RWPE2 (cell line): ENCODE measurements around the gene RENBP.

ENCODE experiments used
- ATAC-seq: fragments of 200-7000 bp; cut with Tn5 transposase; 3 replicates; pipeline ENCODE4 v1.9.1; 2021; ENCODE audit warnings: low read depth
- DNase-seq: peaks from one replicate; pipeline ENCODE4 v3.0.0-alpha.2; 2020; ENCODE audit warnings: low spot score
- H3K27ac ChIP-seq: fragments of 450-650 bp; 2 replicates; pipeline ENCODE4 v1.5.1; 2017; ENCODE audit warnings: mild to moderate bottlenecking; ENCODE audit not compliant: poor library complexity, severe bottlenecking
- H3K27me3 ChIP-seq: fragments of 250-450 bp; sonication (Bioruptor Pico); 2 replicates; pipeline ENCODE4 v1.5.1; 2021; ENCODE audit warnings: mild to moderate bottlenecking, moderate library complexity; ENCODE audit not compliant: insufficient read depth, poor library complexity, severe bottlenecking
- H3K36me3 ChIP-seq: fragments of 250-450 bp; sonication (Bioruptor Pico); 2 replicates; pipeline ENCODE4 v1.5.1; 2020; ENCODE audit warnings: low read depth, mild to moderate bottlenecking, moderate library complexity
- H3K4me1 ChIP-seq: fragments of 250-450 bp; sonication (Bioruptor Pico); 2 replicates; pipeline ENCODE4 v1.5.1; 2021; ENCODE audit warnings: mild to moderate bottlenecking, moderate library complexity; ENCODE audit not compliant: insufficient read depth, poor library complexity, severe bottlenecking
- H3K4me3 ChIP-seq: fragments of 250-450 bp; sonication (Bioruptor Pico); 2 replicates; pipeline ENCODE4 v1.5.1; 2021; ENCODE audit warnings: mild to moderate bottlenecking, moderate library complexity; ENCODE audit not compliant: severe bottlenecking
- H3K9me3 ChIP-seq: fragments of 250-450 bp; sonication (Bioruptor Pico); 2 replicates; pipeline ENCODE4 v1.5.1; 2021; ENCODE audit warnings: mild to moderate bottlenecking, moderate library complexity; ENCODE audit not compliant: severe bottlenecking
- CTCF ChIP-seq: fragments of 450-650 bp; IDR thresholded peaks from one replicate; pipeline ENCODE4 v1.5.1; 2017; ENCODE audit warnings: mild to moderate bottlenecking, moderate library complexity; ENCODE audit not compliant: poor library complexity, severe bottlenecking

Gene RENBP

GRCh38 chrX:153959649-153960048, 15.2 kb upstream of the RENBP start:
- H3K9me3 ChIP-seq, result no peaks in the 10 kb centered on the region
- H3K4me3 ChIP-seq, result no peak overlapping the region
- H3K27me3 ChIP-seq, result no peaks in the 10 kb centered on the region
- no peak overlapping the region for H3K27ac ChIP-seq
- no peaks in the 10 kb centered on the region for H3K4me1 ChIP-seq
- no peak for ATAC-seq
- peaks cover 56% of the 10 kb centered on the region for H3K36me3 ChIP-seq
- no peak for DNase-seq
- no peak for TF ChIP-seq CTCF

- H3K36me3 ChIP-seq, result peaks cover 61% of the 10 kb centered on the region
- no peak for ATAC-seq
- no peak for TF ChIP-seq CTCF
- H3K27me3 ChIP-seq, result no peaks in the 10 kb centered on the region
- no peaks in the 10 kb centered on the region for H3K9me3 ChIP-seq
- DNase-seq, result no peak
- H3K4me1 ChIP-seq, result no peaks in the 10 kb centered on the region
- no peak overlapping the region for H3K4me3 ChIP-seq
- no peak overlapping the region for H3K27ac ChIP-seq
These were observed 14.2 kb upstream of the RENBP start for GRCh38 chrX:153958605-153959004.

DNA sequence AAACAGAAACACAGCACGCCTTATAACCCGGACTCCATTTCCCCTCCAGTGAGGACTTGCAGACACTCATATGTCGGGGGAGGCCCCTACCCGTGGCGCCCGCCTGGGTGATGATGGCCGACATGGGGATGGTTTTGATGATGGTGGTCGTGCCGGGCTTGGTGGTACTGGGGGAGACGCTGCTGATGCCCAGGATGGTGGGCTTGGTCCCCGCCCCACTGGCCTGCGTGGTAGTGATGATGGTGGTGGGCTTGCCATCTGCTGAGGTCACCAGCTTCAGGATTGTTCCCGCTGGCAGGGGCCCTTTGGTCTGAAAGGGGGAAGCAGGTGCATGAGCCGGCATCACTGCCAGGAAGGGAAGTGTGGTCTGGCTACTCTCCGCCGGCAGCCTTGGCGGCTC, 12.8 kb upstream of the RENBP start:
- ATAC-seq, result no peak

DNA sequence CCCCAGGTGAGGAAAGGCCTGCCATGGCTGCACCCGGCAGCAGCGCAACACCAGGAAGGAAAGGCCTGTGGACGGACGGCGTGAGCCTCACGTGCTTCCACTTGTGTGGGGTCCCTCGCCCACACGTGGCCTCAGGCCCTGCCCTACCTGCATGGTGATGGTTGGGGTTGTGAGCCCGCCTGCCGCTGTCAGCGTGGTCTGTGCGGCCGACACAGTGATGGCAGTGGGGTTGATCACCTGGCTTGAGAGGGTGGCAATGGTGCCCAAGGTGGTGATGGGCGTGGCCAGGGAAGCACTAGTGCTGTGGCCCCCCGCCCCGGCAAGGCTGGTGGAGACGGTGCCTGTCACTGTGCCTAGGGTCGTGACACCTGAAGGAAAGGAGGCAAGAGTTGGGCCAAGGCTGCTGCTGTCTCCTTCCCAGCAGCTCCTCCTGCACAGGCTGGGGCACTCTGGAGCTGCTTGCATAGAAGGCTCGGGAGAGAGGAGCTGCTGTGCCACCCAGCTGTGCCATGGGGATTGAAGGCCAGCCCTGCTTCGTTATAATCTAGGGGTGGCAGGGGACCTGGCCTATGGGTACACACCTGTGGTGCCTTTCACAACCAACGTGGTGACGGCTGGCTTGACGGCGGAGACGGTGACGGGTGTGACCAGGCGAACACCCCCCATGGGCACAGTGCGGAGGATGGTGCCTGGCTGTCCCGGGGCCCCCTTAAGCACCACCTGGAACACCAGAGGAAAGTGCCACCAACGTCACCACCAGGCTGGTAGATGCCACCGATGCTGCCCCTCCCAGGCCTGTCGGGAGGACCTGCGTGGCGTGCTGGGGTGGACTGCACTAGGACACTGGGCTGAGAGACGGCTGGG, 11.8 kb upstream of the RENBP start:
- DNase-seq, result no peak
- Histone ChIP-seq H3K27ac (no peak overlapping the region), H3K4me3 (no peak overlapping the region), H3K4me1 (no peaks in the 10 kb centered on the region), H3K27me3 (no peaks in the 10 kb centered on the region), H3K36me3 (peaks cover 63% of the 10 kb centered on the region), H3K9me3 (no peaks in the 10 kb centered on the region)
- TF ChIP-seq CTCF, result no peak
- ATAC-seq, result 0 out of 3 replicates have a peak, but pooled peaks have one; percentile 13

More for the DNA sequence above, 12.8 kb upstream of the RENBP start:
- Histone ChIP-seq H3K36me3 (peaks cover 63% of the 10 kb centered on the region), H3K9me3 (no peaks in the 10 kb centered on the region), H3K4me3 (no peak overlapping the region), H3K27ac (no peak overlapping the region), H3K4me1 (no peaks in the 10 kb centered on the region), H3K27me3 (no peaks in the 10 kb centered on the region)
- TF ChIP-seq CTCF, result no peak
- DNase-seq, result no peak

DNA sequence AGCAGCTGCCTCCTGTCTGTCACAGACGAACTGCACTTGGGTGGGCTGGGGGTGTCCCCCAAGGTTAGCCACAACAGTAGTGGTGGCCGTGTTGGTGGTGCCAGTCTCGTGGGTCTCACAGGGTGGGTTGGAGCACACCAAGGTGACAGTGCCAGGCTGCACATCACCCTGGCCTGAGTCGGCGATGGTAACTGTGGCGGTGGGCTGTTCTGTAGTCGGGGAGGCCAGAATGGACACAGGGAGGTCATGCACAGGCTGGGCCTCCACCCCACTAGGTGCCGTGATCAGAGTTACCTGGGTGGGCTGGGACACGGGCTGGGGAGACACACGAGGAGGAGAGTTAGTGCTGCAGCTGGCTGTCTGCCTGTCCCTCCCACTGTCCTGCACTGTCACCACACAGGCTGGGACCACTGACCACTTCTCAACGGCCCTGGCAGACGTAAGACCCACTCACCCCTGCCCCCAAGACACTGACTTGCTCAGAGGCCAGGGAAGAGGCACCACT, 10.8 kb upstream of the RENBP start:
- Histone ChIP-seq H3K4me3 (no peak overlapping the region), H3K27me3 (no peaks in the 10 kb centered on the region), H3K4me1 (no peaks in the 10 kb centered on the region), H3K27ac (no peak overlapping the region), H3K36me3 (peaks cover 62% of the 10 kb centered on the region), H3K9me3 (no peaks in the 10 kb centered on the region)
- TF ChIP-seq CTCF, result no peak
- ATAC-seq (no peak), DNase-seq (no peak)
